C4-2B (cell line): ENCODE measurements around the gene NRXN3.

Experiments used
- H3K27ac ChIP-seq: fragments of 450-650 bp; 2 replicates; pipeline ENCODE4 v1.5.1; 2017
- CTCF ChIP-seq: fragments of 450-650 bp; conservative IDR thresholded peaks from 2 replicates; pipeline ENCODE4 v1.5.1; 2017; ENCODE audit warnings: mild to moderate bottlenecking
- ZFX ChIP-seq: fragments of 450-650 bp; IDR thresholded peaks from 2 replicates; pipeline ENCODE4 v1.6.1; 2017

Gene NRXN3

GRCh38 chr14:78188882-78189281, 18.7 kb downstream of the NRXN3 start:
- no peak overlapping the region for H3K27ac ChIP-seq
- TF ChIP-seq CTCF: no peak
- no peak for TF ChIP-seq ZFX

DNA sequence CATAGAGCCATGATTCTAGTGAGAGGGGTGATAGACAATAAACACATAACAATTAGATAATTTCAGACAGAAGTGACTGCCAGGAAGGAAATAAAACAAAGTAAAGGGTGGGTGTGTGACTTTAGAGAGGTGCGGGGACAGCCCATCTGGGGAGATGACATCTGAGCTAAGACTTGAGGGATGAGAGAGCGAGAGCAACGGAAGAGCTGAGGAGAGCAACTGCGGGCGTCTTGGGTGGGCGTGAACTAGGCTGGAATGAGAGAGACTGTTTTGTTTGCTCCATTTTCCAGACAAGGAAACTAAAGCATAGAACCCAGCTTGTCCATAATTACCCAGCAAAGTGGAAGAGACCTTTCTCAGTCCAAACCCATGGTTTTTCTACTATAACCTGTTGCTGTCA, 25.3 kb downstream of the NRXN3 start:
- H3K27ac ChIP-seq: no peak overlapping the region
- TF ChIP-seq ZFX (no peak), CTCF (no peak)

DNA sequence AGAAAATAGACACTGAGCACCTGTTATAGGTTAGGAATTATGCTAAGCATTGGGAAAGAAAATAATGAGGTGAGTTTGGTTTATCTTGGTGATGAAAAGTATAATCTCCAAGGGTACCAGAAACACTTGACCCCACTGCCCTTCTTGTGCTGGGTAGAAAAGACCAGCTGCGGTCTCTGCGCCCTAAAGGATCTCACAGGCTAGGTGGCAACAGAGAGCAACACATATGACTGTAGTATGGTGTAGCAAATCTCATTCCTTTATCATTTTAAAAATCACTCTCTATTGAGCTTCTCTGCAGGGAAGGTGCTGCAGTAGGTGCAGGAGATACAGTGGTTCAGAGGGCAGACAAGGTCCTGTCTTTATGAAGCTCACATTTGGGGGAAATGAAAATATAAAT, 26.1 kb downstream of the NRXN3 start:
- TF ChIP-seq CTCF (no peak), ZFX (no peak)
- no peak overlapping the region for H3K27ac ChIP-seq

GRCh38 chr14:78197051-78197450, 26.9 kb downstream of the NRXN3 start:
- no peak for TF ChIP-seq ZFX
- no peak for TF ChIP-seq CTCF

DNA sequence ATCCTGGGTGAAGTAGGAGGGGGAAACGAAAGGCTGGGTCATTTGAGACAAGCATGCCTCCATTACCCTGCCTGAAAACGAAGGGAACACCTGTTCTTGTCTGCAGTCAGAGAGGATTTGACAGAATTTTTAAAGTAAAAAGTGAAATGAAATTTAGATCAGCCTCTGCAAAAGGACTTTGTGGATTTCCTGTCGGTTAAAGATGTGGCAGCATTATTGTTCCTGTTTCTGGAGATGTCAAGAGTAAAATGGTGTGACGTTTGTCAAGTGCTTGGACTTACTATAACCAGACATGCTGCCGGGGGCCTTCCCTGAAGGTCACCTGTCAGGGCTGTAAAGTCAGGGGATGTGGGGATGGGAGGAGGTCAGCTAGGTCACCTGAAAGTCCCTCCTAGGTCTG, 32.0 kb downstream of the NRXN3 start:
- H3K27ac ChIP-seq: no peak overlapping the region

More at GRCh38 chr14:78197051-78197450, 26.9 kb downstream of the NRXN3 start:
- H3K27ac ChIP-seq: no peak overlapping the region

DNA sequence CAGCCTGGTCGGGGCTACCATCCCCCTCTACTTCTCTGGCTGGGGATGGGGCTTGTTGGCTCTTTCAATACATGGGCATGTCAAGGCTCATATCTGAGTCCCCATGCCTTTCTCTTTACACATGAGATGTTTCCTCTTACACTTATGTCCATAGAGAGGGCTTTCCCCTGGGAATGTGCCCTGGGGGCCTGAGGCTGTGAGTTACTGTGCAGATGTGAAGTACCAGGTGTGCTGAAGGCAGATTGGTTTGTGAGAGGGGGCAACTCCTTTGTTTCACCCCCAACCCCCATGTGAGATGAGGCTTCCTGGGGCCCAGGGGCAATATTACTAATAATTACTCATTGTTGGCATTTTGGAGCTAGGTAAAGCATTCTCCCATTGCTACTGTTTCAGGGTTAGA, 32.8 kb downstream of the NRXN3 start:
- no peak overlapping the region for H3K27ac ChIP-seq
- TF ChIP-seq ZFX (no peak), CTCF (no peak)

More for the DNA sequence above, 32.0 kb downstream of the NRXN3 start:
- TF ChIP-seq ZFX: no peak
- TF ChIP-seq CTCF: no peak

GRCh38 chr14:78207414-78207813, 37.2 kb downstream of the NRXN3 start:
- H3K27ac ChIP-seq: no peak overlapping the region
- TF ChIP-seq CTCF: no peak
- no peak for TF ChIP-seq ZFX
